Stomach (tissue), 4 donors: Measurements from ENCODE around the gene HLA-DOB.

Experiments
- EP300 ChIP-seq: sonication (generic); formaldehyde crosslinking; IDR thresholded peaks from one replicate; pipeline ENCODE4 v1.6.1; 2017; ENCODE audit warnings: antibody characterized with exemption
- POLR2A ChIP-seq, 4 donors: fragments of 450-650 bp; IDR thresholded peaks; one replicate each; pipeline ENCODE4 v1.6.1; 2016; ENCODE audit warnings: antibody characterized with exemption in 4 of 4, control low read depth in 2 of 4, mild to moderate bottlenecking in 1 of 4, moderate library complexity in 1 of 4
- POLR2AphosphoS5 ChIP-seq, 3 donors: sonication (generic); formaldehyde crosslinking; IDR thresholded peaks; one replicate each; pipeline ENCODE4 v1.6.1; 2016; ENCODE audit warnings: antibody characterized with exemption in 3 of 3
- TF ChIP-seq, protein P1 (sequence below), 7 experiments: fragments of 450-650 bp in 4 of 7; fragments of 200-600 bp in 3 of 7; sonication (generic) in 3 of 7; IDR thresholded peaks; one replicate each; pipeline ENCODE4 v1.5.1; 2016 to 2019; ENCODE audit warnings: antibody characterized with exemption in 7 of 7, control low read depth in 2 of 7, mild to moderate bottlenecking in 1 of 7

DNA sequence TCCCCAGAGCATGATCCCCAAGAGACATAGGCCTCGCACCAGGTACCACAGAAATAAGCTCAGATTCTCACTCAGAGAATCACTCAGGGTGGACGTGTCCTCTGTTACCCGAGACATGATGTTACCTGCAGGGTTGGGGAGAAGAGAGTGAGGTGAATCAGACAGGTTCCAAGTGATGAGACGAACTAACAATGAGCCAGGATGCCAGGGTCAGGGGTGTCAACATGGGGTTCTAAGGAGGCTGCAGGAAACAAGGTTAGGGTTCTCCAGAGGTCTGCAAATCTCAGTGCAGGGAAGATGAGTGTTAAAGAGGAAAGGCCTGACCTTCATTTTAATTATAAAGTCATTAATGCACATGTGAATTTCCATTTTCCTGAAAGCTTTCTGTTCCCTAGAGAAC, 34.2 kb upstream of the HLA-DOB start:
- TF ChIP-seq POLR2AphosphoS5 (IDR thresholded peaks at IDR 0.05) (no peak), POLR2A (IDR thresholded peaks at IDR 0.05) (no peak), EP300 (no peak)
- TF ChIP-seq, protein P1, sequence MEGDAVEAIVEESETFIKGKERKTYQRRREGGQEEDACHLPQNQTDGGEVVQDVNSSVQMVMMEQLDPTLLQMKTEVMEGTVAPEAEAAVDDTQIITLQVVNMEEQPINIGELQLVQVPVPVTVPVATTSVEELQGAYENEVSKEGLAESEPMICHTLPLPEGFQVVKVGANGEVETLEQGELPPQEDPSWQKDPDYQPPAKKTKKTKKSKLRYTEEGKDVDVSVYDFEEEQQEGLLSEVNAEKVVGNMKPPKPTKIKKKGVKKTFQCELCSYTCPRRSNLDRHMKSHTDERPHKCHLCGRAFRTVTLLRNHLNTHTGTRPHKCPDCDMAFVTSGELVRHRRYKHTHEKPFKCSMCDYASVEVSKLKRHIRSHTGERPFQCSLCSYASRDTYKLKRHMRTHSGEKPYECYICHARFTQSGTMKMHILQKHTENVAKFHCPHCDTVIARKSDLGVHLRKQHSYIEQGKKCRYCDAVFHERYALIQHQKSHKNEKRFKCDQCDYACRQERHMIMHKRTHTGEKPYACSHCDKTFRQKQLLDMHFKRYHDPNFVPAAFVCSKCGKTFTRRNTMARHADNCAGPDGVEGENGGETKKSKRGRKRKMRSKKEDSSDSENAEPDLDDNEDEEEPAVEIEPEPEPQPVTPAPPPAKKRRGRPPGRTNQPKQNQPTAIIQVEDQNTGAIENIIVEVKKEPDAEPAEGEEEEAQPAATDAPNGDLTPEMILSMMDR (IDR thresholded peaks at IDR 0.05): no peak
